Left lung (tissue), 10 donors: ENCODE measurements around the gene IDI1. TPM values are rescaled to one million over a fixed set of nuclear protein-coding genes. Genes with fewer than 3 reads are reported as not detected.
"Not testable (repeated sequence)": the region's sequence is repeated elsewhere in the genome, so short reads cannot be mapped to it uniquely, and the experiment has no call there.

ENCODE experiments used
- ATAC-seq: fragments of 200-7000 bp; cut with Tn5 transposase; one replicate; pipeline ENCODE4 v1.9.1; 2020; ENCODE audit warnings: moderate library complexity
- DNase-seq, 4 donors: peaks; one replicate each; pipeline ENCODE4 v3.0.0-alpha.2; 2013 to 2020
- H3K27ac ChIP-seq, 2 donors: fragments of 200-600 bp; sonication (generic) in 1 of 2; one replicate each; pipeline versions ENCODE4 v1.5.0 to v1.8.0; 2020 to 2021
- H3K27me3 ChIP-seq, 2 donors: fragments of 200-600 bp; sonication (generic) in 1 of 2; one replicate each; pipeline versions ENCODE4 v1.5.0 to v1.8.0; 2020 to 2021
- H3K36me3 ChIP-seq, 2 donors: fragments of 200-600 bp; sonication (generic) in 1 of 2; one replicate each; pipeline versions ENCODE4 v1.5.0 to v1.8.0; 2020 to 2021
- H3K4me1 ChIP-seq, 2 donors: fragments of 200-600 bp; one replicate each; pipeline ENCODE4 v1.8.0; 2021
- H3K4me3 ChIP-seq, 2 donors: fragments of 200-600 bp; sonication (generic) in 1 of 2; one replicate each; pipeline versions ENCODE4 v1.5.0 to v1.8.0; 2020 to 2021; ENCODE audit warnings: mild to moderate bottlenecking in 1 of 2
- H3K9me3 ChIP-seq, 2 donors: fragments of 200-600 bp; sonication (generic) in 1 of 2; one replicate each; pipeline versions ENCODE4 v1.5.0 to v1.8.0; 2020 to 2021
- CTCF ChIP-seq, 2 donors: fragments of 200-600 bp; sonication (generic) in 1 of 2; IDR thresholded peaks; one replicate each; pipeline versions ENCODE4 v1.5.0 to v1.8.0; 2021; ENCODE audit warnings: antibody characterized with exemption in 2 of 2
- intact Hi-C, 2 donors: fragments of 100-400 bp; cut with DNase I; formaldehyde crosslinking; loops; one replicate each; pipeline versions ENCODE4 v1.11.2 to v1.14.2; 2022
- polyA plus RNA-seq, 6 donors: library from polyadenylated mRNA; unstranded; fragments of 120-200 nt; gene quantifications; one replicate each; pipeline ENCODE4 v1.2.1, GENCODE V29; 2013; ENCODE audit not compliant: insufficient read length in 6 of 6
- total RNA-seq, 2 donors: library from RNA; stranded (reverse); fragmentation: NEBNext Ultra II Directional; extraction: Animal tissue kit (Norgen Biotek cat#: 25700); gene quantifications; one replicate each; pipeline ENCODE4 v1.2.1, GENCODE V29; 2021
- donor health status: DM: no; HTN: yes; CAD: no.
- donor health status: DM: no; HTN: no; CAD: no.

IDI1 gene
- total and polyA plus RNA-seq, 8 donors = 43.7 to 101 (median 62.6) TPM

DNA sequence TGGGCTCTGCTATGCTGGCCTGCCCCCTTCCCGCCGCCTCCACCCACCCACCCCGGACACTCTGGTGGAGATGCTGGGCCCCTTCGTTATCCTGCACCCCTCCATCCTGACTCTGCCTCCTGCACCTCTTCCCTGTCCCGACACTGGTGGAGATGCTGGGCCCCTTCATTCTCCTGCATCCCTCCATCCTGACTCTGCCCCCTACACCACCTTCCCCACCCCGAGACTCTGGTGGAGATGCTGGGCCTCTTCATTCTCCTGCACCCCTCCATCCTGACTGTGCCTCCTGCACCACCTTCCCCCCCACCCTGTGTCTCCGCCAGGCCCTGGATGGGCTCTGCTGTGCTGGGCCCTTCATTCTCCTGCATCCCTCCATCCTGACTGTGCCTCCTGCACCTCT is 38.2 kb downstream of the IDI1 start:
- Histone ChIP-seq H3K4me3 (no peak overlapping the region), H3K36me3 (peaks cover 0 to 96% of the 10 kb centered on the region in 2 donors), H3K9me3 (no peaks in the 10 kb centered on the region), H3K27ac (no peak overlapping the region), H3K27me3 (no peaks in the 10 kb centered on the region), H3K4me1 (no peaks in the 10 kb centered on the region)
- ATAC-seq (no peak), DNase-seq (no peak)
- no peak for TF ChIP-seq CTCF (IDR thresholded peaks at IDR 0.05)
- intact Hi-C loops = no loop called here

GRCh38 chr10:1009947-1010346 is 39.0 kb downstream of the IDI1 start:
- H3K9me3 ChIP-seq, H3K4me1 ChIP-seq, intact Hi-C loops, H3K27me3 ChIP-seq, ATAC-seq, H3K27ac ChIP-seq, DNase-seq, H3K4me3 ChIP-seq: not testable (repeated sequence)
- peaks cover 0 to 100% of the 10 kb centered on the region in 2 donors for H3K36me3 ChIP-seq

DNA sequence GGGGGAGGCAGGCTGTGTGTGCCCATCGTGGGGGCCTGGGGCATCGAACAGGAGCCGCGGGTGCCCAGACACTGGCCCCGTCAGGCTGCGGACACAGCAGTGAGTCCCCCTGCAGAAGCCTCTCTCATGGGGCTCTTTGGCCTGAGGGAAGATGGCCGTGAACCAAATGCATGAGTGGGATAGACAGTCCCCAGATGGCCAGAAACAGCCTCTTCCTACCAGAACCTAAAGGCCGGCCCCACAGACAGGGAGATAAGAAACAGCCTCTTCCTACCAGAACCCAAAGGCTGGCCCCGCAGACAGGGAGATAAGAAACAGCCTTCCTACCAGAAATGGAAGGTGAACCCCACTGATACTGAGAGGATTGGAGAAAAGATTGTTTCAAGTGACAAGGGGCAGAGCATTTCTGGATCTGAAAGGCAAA is 39.8 kb downstream of the IDI1 start:
- DNase-seq (no peak), ATAC-seq (no peak)
- intact Hi-C loops = no loop called here
- no peaks in the 10 kb centered on the region for H3K9me3 ChIP-seq
- no peaks in the 10 kb centered on the region for H3K27me3 ChIP-seq
- H3K36me3 ChIP-seq = peaks cover 0 to 100% of the 10 kb centered on the region in 2 donors
- TF ChIP-seq CTCF (IDR thresholded peaks at IDR 0.05) = no peak
- no peaks in the 10 kb centered on the region for H3K4me1 ChIP-seq
- no peak overlapping the region for H3K27ac ChIP-seq
- no peak overlapping the region for H3K4me3 ChIP-seq

- intact Hi-C loops = no loop called here
- no peak for TF ChIP-seq CTCF (IDR thresholded peaks at IDR 0.05)
- H3K27me3 ChIP-seq = no peaks in the 10 kb centered on the region
- no peak for ATAC-seq
- H3K27ac ChIP-seq = no peak overlapping the region
- peaks cover 0 to 3% of the 10 kb centered on the region in 2 donors for H3K9me3 ChIP-seq
- H3K36me3 ChIP-seq = peaks cover 0 to 100% of the 10 kb centered on the region in 2 donors
- H3K4me3 ChIP-seq = no peak overlapping the region
- H3K4me1 ChIP-seq = no peaks in the 10 kb centered on the region
- DNase-seq = no peak
These were observed 41.3 kb downstream of the IDI1 start for GRCh38 chr10:1007583-1007982.

GRCh38 chr10:1006573-1006972 is 42.3 kb downstream of the IDI1 start:
- no peak for ATAC-seq
- TF ChIP-seq CTCF (IDR thresholded peaks at IDR 0.05) = no peak
- Histone ChIP-seq H3K36me3 (peaks cover 0 to 100% of the 10 kb centered on the region in 2 donors), H3K9me3 (peaks cover 0 to 12% of the 10 kb centered on the region in 2 donors), H3K4me1 (no peaks in the 10 kb centered on the region), H3K4me3 (no peak overlapping the region), H3K27ac (no peak overlapping the region), H3K27me3 (no peaks in the 10 kb centered on the region)
- DNase-seq = no peak
- intact Hi-C loops = no loop called here
